Stimulated activated CD4-positive, alpha-beta T cell treated with anti-CD3 and anti-CD28 coated beads, Interleukin-4, amount 100 ng/mL, for 4 hours (primary cell): ENCODE measurements around the gene P2RY1.

Experiments
- DNase-seq, 2 experiments: peaks; one replicate each; pipeline ENCODE4 v3.0.0-alpha.2; 2020

Gene P2RY1, protein sequence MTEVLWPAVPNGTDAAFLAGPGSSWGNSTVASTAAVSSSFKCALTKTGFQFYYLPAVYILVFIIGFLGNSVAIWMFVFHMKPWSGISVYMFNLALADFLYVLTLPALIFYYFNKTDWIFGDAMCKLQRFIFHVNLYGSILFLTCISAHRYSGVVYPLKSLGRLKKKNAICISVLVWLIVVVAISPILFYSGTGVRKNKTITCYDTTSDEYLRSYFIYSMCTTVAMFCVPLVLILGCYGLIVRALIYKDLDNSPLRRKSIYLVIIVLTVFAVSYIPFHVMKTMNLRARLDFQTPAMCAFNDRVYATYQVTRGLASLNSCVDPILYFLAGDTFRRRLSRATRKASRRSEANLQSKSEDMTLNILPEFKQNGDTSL

GRCh38 chr3:152834776-152835600 is at the start of gene P2RY1:
Gene P2RY1 (plus strand): TSS chr3:152835131. CDS start chr3:152835783, 652 bp downstream.
- DNase-seq = peak in 1 of 2 experiments; percentile 10

GRCh38 chr3:152786977-152787681 is 47.8 kb upstream of the P2RY1 start:
- DNase-seq = no peak

DNA sequence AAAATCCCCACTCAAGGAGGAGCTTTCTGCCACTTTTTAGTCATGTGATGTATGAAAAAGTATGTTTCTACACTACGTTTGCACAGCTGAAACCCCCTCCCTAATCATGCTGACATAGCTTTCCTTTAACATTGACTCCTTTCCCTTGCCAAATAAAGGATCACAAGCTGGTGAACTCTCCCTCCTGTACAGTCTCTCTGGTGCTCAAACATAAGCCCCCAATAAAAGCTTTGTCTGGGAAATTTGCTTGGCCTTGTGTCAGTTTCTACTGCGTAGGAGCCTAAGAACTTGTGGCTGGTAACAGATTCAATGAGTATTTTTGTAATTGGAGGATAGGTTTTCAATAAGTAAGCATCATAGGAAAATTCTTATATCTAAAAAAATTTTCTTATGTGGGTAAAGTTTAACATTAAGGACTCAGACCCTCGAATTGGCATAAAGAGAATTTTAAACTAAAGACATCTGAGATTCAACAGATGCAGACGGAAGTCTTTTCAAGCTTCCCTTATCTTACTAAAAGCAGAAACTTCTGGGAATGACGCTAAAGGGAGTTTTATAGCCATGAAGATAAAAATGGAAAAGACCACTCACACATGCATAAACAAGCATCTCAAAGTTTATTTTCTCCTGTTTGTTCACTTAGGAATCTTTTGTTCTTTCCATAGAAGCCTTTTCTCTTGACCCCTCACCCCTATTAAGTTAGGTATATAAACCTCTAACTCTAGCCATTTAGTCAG is 44.1 kb upstream of the P2RY1 start:
- DNase-seq = no peak

DNA sequence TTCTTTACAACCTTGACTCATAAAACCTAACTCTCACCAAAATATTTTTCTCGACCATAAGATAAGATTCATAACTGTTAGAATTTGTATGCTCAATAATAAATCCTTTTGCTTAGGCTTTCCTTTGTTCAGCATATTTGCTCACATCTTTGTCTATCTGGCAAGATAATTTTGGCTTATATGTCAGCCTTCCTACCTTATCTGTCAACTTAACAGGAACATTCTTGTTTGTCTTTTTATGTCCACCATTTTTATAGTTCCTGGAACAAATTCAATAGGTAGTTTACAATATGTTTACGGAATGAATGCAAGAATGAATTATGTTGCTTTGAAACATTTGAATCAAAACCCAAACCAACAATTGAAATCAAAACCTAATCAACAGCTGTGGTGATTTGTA is 41.0 kb upstream of the P2RY1 start:
- no peak for DNase-seq

DNA sequence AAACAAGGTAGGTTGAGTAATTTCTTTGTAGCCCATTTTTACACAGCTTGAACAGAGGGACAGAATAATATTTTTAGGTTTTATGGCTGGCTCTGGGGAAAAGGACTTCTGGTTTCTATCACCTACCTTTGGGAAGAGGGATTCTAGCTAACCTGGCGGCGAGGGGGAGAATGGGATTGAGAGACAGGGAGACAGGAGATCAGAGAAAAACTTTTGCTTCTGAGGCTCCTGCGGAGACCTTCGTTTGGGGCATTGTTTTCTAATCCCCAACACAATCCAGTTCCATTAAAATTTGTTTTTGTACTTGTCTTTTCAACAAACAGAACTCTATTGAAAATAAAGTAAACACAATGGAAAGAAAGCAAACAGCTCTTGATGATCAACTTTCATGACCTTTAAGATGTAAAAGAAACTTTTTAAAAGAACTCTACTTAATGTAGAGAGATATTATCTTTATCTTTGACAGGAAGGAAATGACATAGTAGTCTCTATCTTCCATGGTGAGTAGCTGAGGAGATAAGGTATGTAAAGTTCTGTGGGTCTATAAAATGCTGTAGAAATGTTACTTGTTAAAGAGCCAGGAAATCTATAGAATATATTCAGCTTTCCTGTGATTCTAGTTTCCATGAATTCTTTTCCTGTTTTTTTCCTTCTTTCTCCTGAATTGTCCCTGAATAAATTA is 37.0 kb upstream of the P2RY1 start:
- no peak for DNase-seq

DNA sequence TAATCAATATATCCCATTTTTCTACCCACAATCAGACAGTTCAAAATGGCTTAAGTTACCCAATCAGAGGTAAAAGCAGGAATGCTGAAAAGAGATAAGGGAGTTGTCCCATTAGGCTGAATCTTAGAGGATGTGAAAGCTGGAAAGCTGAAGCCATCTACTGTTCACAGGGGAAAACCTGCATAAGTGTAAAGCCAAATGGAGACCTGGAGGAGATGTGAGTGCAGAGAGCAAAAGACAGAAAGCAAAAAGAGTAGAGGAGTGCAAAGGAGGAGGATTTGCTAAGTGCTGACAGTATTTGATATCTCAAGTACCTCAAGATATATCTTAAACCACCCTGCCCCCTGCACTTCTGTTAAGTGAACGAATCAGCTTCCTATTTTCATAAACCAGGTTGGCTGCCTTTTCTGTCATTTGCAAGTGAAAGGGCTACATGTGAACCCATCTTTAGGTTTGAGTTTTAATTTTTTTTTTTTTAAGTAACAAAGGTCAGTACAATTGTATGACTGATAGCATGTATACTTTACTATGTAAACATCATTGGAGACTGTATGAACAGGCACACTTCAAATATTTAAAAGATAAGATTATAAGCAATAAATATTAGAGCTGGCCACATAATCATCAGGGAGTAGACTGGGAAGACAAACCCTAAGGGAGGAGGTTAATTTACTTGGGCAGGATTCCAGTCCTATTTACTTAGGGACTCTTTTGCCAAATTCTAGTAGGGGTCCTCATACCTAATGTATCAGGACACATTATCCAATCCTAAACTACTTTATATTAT is 22.8 kb upstream of the P2RY1 start:
- no peak for DNase-seq

- no peak for DNase-seq
Observed at GRCh38 chr3:152817400-152817799, 17.5 kb upstream of the P2RY1 start.

DNA sequence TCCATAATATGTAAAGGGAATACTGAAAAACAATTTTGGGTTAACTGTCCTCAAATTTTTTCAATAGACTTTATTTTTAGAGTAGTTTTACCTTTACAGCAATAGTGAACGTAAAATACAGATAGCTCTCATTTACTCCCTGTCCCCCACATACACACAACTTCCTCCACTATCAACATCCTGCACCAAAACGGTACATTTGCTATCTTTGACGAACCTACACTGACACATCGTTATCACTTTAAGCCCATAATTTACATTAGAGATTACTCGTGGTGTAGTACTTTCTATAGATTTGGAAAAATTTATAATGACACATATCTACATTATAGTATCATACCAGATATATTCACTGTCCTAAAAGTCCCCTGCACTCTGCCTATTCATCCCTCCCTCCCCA is 16.9 kb upstream of the P2RY1 start:
- no peak for DNase-seq

DNA sequence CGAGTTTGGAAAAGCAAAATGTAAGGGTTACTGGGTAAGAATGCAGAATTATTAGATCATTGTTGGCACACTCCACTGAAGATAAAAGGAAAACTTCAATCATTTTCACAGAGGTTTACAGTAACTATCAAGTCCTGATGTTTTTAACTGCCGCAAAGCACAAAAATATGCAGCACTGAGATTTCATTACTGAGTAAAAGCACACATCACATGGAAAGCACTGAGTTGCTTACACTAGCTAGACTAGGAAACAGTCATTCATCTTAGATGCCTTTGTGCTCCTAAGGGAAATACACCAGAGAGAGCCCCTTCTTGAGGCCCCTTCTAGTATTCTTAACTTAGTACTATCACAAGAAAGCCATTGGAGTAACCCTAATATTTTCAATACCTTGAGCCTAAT is 11.8 kb upstream of the P2RY1 start:
- no peak for DNase-seq

- no peak for DNase-seq
Observed at GRCh38 chr3:152823781-152824180, 11.2 kb upstream of the P2RY1 start.

GRCh38 chr3:152825566-152825965 is 9.4 kb upstream of the P2RY1 start:
- no peak for DNase-seq

DNA sequence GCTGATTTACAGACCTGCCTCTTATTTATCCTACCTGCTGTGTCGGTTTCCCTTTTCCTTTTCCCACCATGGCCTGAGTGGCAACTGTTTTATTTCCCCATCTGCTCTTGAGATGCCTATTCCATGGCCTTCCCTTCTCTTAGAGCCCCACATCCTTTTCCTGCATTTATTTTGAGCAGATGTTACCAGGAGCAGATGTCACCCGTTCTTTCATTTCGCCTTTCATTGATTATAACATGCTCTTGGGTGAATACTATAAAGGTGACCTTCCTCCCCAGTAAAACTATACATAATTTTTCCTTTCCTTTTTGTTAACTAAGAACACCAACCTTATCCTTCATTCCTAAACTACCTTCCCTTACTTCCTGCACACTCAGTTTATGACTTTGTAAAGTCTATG is 8.5 kb upstream of the P2RY1 start:
- no peak for DNase-seq

GRCh38 chr3:152827313-152827712 is 7.6 kb upstream of the P2RY1 start:
- DNase-seq = no peak

DNA sequence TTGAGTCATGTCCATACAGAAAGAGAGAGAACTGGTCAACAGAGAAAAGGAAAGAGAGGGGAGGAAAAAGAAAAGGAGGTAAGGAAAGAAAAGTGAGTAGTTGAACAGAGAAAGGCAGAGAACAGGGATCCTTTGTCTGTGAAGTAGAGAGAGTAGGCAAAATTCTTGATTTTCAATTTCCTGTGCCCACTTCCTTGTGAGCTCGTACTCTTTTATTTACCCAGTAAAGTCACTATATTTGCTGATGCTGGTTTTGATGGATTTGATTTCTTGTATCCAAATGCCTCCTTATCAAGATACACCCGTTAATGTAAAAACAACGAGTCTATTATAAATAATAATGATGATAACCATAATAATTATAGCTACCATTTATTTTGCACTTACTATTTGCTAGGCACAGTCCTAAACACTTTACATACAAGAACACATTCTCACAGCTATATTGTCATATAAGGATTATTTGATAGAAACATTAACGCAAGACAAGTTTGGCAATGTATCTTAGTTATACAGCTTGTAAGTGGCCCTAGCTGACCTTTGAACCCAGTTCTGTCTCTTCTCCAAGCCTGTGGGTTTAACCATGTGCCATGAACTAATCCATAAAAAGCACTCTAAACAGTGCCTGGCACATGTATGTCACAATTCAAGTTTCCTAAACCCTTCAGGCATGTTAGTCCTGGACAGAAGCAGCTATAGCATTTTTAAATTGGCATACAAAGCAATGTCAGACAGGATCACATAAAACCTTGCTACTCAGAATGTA is 6.7 kb upstream of the P2RY1 start:
- no peak for DNase-seq

- DNase-seq = no peak
Observed at GRCh38 chr3:152830245-152830644, 4.7 kb upstream of the P2RY1 start.

- DNase-seq = no peak
Observed at GRCh38 chr3:152832046-152832445, 2.9 kb upstream of the P2RY1 start.

DNA sequence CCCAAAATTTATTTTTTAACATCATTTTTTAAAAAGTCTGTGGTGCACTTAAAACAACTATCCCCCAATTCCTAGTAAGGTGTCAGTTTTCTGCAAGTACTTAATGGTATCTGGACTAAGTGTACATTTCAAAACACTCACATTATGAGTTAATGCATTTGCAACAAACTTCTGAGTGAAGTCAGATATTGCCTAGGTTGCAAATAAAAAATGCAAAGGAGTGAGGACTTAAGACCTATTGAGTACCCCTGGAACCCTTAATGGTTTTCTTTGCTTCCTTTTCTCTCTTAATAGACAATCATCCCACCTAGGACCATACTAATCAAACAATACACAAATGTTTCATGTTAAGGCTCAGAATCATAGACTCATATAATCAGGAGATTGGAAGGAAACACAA is 1.8 kb upstream of the P2RY1 start:
- no peak for DNase-seq

- no peak for DNase-seq
Observed at GRCh38 chr3:152834191-152834775, 648 bp upstream of the P2RY1 start.

GRCh38 chr3:152835601-152836102 is 721 bp downstream of the P2RY1 start:
- DNase-seq = no peak

DNA sequence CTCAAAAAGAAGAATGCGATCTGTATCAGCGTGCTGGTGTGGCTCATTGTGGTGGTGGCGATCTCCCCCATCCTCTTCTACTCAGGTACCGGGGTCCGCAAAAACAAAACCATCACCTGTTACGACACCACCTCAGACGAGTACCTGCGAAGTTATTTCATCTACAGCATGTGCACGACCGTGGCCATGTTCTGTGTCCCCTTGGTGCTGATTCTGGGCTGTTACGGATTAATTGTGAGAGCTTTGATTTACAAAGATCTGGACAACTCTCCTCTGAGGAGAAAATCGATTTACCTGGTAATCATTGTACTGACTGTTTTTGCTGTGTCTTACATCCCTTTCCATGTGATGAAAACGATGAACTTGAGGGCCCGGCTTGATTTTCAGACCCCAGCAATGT is 1.3 kb downstream of the P2RY1 start:
- DNase-seq = no peak
